ENCODE results near the gene PLA2G4C.

Gene PLA2G4C

DNA sequence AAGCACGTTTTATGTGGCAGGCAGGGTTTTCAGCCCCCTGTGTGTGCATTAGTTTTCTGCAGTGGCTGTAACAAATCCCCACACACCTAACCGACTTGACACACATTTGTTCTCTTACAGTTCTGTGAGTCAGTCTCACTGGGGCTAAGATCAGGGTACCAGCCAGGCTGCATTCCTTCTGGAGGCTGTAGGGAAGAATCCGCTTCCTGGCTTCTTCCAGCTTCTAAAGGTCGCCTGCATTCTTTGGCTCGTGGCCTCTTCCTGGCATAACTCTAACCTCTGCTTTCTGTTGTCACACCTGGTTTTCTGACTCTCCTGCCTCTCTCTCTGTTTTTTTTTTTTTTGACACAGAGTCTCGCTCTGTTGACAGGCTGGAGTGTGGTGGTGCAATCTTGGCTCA lies 109.8 kb downstream of the PLA2G4C start:
- in situ Hi-C loops (cut with MboI; ENCODE audit: low sequenced_read_pairs), result no loop called here

DNA sequence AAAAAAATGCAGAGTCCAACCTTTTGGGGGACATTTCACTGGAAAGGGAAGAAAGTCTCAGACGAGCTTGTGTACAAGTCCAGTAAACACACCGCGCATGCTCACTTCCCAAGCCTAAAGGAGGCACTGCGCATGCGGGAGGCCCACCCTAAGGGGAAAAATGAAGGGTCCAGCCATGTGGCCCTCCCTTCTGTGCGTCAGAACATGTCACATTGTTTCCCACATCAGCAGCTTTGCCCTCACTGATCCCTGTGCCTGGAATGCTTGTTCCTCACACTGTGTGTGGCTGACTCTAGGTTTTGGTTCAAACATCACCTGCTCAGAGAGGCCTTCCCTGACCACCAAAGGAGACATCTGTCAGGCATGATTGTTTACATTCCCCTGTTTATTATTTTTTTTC lies 111.8 kb downstream of the PLA2G4C start:
- in situ Hi-C loops (cut with MboI; ENCODE audit: low sequenced_read_pairs), result loop anchor here (25.0 kb wide), 1 partner anchor 589 kb away; no protein-coding TSS in a partner anchor

Data from HL-60/S4 (cell line).